Osteoblast (primary cell): ENCODE results near the gene GABRB1. TPM values are rescaled to one million over a fixed set of nuclear protein-coding genes. Genes with fewer than 3 reads are reported as not detected.

Experiments
- DNase-seq: peaks from one replicate; pipeline ENCODE4 v3.0.0; 2011; ENCODE audit warnings: low spot score, mixed read lengths; ENCODE audit not compliant: insufficient read length; ENCODE audit errors: missing footprints
- H2AFZ ChIP-seq: 2 replicates; pipeline ENCODE4 v1.6.0; 2011; ENCODE audit warnings: mild to moderate bottlenecking, low read length
- H3K27ac ChIP-seq: 2 replicates; pipeline ENCODE4 v1.5.1; 2011; ENCODE audit warnings: mild to moderate bottlenecking, low read depth, low read length, moderate library complexity
- H3K27me3 ChIP-seq: 2 replicates; pipeline ENCODE4 v1.6.0; 2012; ENCODE audit warnings: mild to moderate bottlenecking, control low read depth, inconsistent platforms, low read length, moderate library complexity; ENCODE audit not compliant: insufficient read depth
- H3K36me3 ChIP-seq: 2 replicates; pipeline ENCODE4 v1.5.1; 2011; ENCODE audit warnings: mild to moderate bottlenecking, low read length, control low read depth, moderate library complexity; ENCODE audit not compliant: insufficient read depth
- H3K4me1 ChIP-seq: 2 replicates; pipeline ENCODE4 v1.5.1; 2011; ENCODE audit warnings: mild to moderate bottlenecking, low read length, control low read depth, moderate library complexity; ENCODE audit not compliant: insufficient read depth
- H3K4me2 ChIP-seq: 2 replicates; pipeline ENCODE4 v1.6.0; 2011; ENCODE audit warnings: mild to moderate bottlenecking, low read length; ENCODE audit not compliant: insufficient read depth
- H3K4me3 ChIP-seq: fragments of 200-600 bp; sonication (generic); 3 replicates; pipeline ENCODE4 v1.5.1; 2012; ENCODE audit warnings: mild to moderate bottlenecking, low read length, inconsistent platforms; ENCODE audit not compliant: insufficient read depth
- H3K79me2 ChIP-seq: 2 replicates; pipeline ENCODE4 v1.6.0; 2012; ENCODE audit warnings: mild to moderate bottlenecking, low read length, control low read depth, inconsistent platforms; ENCODE audit not compliant: insufficient read depth
- H3K9me3 ChIP-seq: 2 replicates; pipeline ENCODE4 v1.5.1; 2011; ENCODE audit warnings: low read depth, low read length, control low read depth
- H4K20me1 ChIP-seq: 2 replicates; pipeline ENCODE4 v1.6.0; 2012; ENCODE audit warnings: mild to moderate bottlenecking, low read length, control low read depth; ENCODE audit not compliant: insufficient read depth
- CTCF ChIP-seq: IDR thresholded peaks from 2 replicates; pipeline ENCODE4 v1.5.1; 2011; ENCODE audit warnings: mild to moderate bottlenecking, low read depth, low read length, moderate library complexity; ENCODE audit errors: extremely low read depth
- total RNA-seq: library from RNA; depleted of rRNA; stranded (reverse); fragments of >200 nt; gene quantifications from 2 replicates; pipeline ENCODE4 v1.2.3, GENCODE V29; 2012

GABRB1 gene
- total RNA-seq, 1 donor: not detected

- Histone ChIP-seq H2AFZ (no peak overlapping the region), H3K4me1 (peaks cover 4% of the 10 kb centered on the region), H3K4me3 (no peak overlapping the region), H3K4me2 (no peak overlapping the region), H4K20me1 (no peaks in the 10 kb centered on the region), H3K9me3 (no peaks in the 10 kb centered on the region), H3K36me3 (no peaks in the 10 kb centered on the region), H3K27ac (no peak overlapping the region), H3K79me2 (no peaks in the 10 kb centered on the region), H3K27me3 (no peaks in the 10 kb centered on the region)
- DNase-seq: no peak
- no peak for TF ChIP-seq CTCF
Observed at GRCh38 chr4:47475411-47475810, 444.0 kb downstream of the GABRB1 start.

Other genes with a start within 250 kb of the GABRB1 start
- not detected in 2 replicates for gene COX7B2, start 122.3 kb upstream of the GABRB1 start, total RNA-seq
- gene GABRA4, start 38.0 kb upstream of the GABRB1 start, total RNA-seq: under 0.01 TPM in 1 of 2 replicates, not detected in the other